Thoracic aorta (tissue), 2 donors: ENCODE results near the gene MSI2. TPM values are rescaled to one million over a fixed set of nuclear protein-coding genes. Genes with fewer than 3 reads are reported as not detected.

Source experiments
- ATAC-seq: fragments of 150-250 bp; one replicate; pipeline ENCODE4 v1.8.0; 2017; ENCODE audit warnings: low read depth; ENCODE audit not compliant: insufficient number of reproducible peaks, low FRiP score
- DNase-seq: peaks from one replicate; pipeline ENCODE4 v3.0.0-alpha.2; 2020; ENCODE audit warnings: low spot score
- H3K27ac ChIP-seq, 2 donors: fragments of 200-600 bp; sonication (generic); 1 replicate in 1 of 2; 2 replicates in 1 of 2; pipeline ENCODE4 v1.5.1; 2016; ENCODE audit warnings: mild to moderate bottlenecking in 2 of 2, moderate library complexity in 2 of 2
- H3K27me3 ChIP-seq: fragments of 200-600 bp; sonication (generic); replicated peaks from 2 replicates; pipeline ENCODE4 v1.6.0; 2016; ENCODE audit warnings: mild to moderate bottlenecking; ENCODE audit not compliant: insufficient read depth
- H3K36me3 ChIP-seq: fragments of 200-600 bp; sonication (generic); one replicate; pipeline ENCODE4 v1.5.1; 2016
- H3K4me1 ChIP-seq, 2 donors: fragments of 200-600 bp; sonication (generic); 1 replicate in 1 of 2; 2 replicates in 1 of 2; pipeline versions ENCODE4 v1.5.1 to v1.6.0; 2016; ENCODE audit warnings: low read depth in 2 of 2, mild to moderate bottlenecking in 1 of 2; ENCODE audit not compliant: control insufficient read depth in 1 of 2
- H3K4me3 ChIP-seq: fragments of 200-600 bp; sonication (generic); 2 replicates; pipeline ENCODE4 v1.5.1; 2016; ENCODE audit warnings: mild to moderate bottlenecking
- H3K9me3 ChIP-seq: fragments of 200-600 bp; sonication (generic); 2 replicates; pipeline ENCODE4 v1.5.1; 2016
- total RNA-seq, 2 donors: library from RNA; depleted of rRNA; stranded (reverse); fragments of >200 nt; gene quantifications; one replicate each; pipeline versions ENCODE4 v1.1.0 to v1.2.3, GENCODE V29; 2016
- TF ChIP-seq, protein P1 (sequence below): fragments of 200-600 bp; sonication (generic); IDR thresholded peaks from one replicate; pipeline ENCODE4 v1.5.1; 2019; ENCODE audit warnings: antibody characterized with exemption

The MSI2 gene
- total RNA-seq, 2 donors from 2014 or later, result 32.1 to 46.2 TPM

DNA sequence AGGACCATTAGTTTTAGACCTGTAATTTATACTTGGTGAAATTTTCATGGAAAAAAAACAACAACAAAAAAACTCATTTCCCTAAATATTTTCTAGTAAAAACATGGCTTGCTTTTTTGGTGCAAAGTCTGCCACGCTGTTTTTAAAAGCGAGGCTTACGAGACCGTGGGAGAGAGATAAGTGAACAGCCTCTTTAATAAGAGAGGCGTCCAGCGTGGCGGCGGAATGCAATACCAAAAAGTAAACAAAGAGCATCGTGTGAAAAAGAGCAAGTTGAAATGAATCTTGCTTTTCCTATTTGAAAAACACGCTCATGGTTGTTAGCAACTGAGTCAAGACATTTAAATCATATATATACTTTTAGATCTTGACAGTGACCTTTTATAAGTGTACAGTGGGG, 10.5 kb upstream of the MSI2 start:
- no peaks in the 10 kb centered on the region for H3K27me3 ChIP-seq
- H3K36me3 ChIP-seq, result no peaks in the 10 kb centered on the region
- H3K4me1 ChIP-seq, result peaks cover 3 to 13% of the 10 kb centered on the region in 2 donors
- TF ChIP-seq, protein P1, sequence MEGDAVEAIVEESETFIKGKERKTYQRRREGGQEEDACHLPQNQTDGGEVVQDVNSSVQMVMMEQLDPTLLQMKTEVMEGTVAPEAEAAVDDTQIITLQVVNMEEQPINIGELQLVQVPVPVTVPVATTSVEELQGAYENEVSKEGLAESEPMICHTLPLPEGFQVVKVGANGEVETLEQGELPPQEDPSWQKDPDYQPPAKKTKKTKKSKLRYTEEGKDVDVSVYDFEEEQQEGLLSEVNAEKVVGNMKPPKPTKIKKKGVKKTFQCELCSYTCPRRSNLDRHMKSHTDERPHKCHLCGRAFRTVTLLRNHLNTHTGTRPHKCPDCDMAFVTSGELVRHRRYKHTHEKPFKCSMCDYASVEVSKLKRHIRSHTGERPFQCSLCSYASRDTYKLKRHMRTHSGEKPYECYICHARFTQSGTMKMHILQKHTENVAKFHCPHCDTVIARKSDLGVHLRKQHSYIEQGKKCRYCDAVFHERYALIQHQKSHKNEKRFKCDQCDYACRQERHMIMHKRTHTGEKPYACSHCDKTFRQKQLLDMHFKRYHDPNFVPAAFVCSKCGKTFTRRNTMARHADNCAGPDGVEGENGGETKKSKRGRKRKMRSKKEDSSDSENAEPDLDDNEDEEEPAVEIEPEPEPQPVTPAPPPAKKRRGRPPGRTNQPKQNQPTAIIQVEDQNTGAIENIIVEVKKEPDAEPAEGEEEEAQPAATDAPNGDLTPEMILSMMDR, result no peak
- no peak overlapping the region for H3K27ac ChIP-seq
- ATAC-seq (no peak), DNase-seq (no peak)
- no peaks in the 10 kb centered on the region for H3K9me3 ChIP-seq
- H3K4me3 ChIP-seq, result no peak overlapping the region

DNA sequence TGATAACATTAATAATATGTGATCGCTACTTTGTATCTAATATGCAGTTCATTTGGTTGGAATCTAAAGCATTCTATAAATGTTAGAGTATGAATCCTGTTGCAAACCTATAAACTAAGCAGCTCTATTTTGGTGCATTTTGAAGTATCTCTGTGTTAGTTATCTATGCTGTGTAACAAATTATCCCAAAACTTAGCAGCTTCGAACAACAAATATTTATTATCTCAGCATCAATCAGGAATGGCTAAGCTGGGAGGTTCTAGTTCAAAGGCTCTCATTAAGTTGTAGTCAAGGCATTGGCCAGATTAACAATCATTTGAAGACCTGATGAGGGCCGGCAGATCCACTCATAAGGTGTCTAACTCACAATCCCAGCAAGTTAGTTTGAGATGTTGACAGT, 10.1 kb upstream of the MSI2 start:
- Histone ChIP-seq H3K36me3 (no peaks in the 10 kb centered on the region), H3K4me3 (no peak overlapping the region), H3K9me3 (no peaks in the 10 kb centered on the region), H3K27ac (no peak overlapping the region), H3K27me3 (no peaks in the 10 kb centered on the region), H3K4me1 (peaks cover 3 to 13% of the 10 kb centered on the region in 2 donors)
- DNase-seq (no peak), ATAC-seq (no peak)
- TF ChIP-seq, protein P1, result no peak

DNA sequence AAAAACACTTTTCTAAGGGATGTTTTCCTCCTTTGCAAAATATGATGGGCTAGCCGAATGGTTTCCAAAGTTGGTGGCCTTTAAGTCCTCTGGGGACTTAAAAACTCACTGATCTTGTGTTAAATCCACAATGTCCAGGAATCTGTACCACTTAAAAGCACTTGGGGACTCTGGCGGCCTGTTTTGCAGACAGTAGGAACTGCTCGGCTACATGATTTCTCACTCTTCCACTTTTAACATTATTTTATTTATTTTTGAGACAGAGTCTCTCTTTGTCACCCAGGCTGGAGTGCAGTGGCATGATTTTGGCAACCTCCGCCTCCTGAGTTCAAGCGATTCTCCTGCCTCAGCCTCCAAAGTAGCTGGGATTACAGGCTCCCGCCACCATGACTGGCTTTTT, 9.1 kb upstream of the MSI2 start:
- TF ChIP-seq, protein P1, result no peak
- no peaks in the 10 kb centered on the region for H3K27me3 ChIP-seq
- H3K9me3 ChIP-seq, result no peaks in the 10 kb centered on the region
- H3K4me1 ChIP-seq, result peaks cover 2 to 8% of the 10 kb centered on the region in 2 donors
- no peaks in the 10 kb centered on the region for H3K36me3 ChIP-seq
- no peak for DNase-seq
- H3K27ac ChIP-seq, result no peak overlapping the region
- H3K4me3 ChIP-seq, result no peak overlapping the region
- ATAC-seq, result no peak

DNA sequence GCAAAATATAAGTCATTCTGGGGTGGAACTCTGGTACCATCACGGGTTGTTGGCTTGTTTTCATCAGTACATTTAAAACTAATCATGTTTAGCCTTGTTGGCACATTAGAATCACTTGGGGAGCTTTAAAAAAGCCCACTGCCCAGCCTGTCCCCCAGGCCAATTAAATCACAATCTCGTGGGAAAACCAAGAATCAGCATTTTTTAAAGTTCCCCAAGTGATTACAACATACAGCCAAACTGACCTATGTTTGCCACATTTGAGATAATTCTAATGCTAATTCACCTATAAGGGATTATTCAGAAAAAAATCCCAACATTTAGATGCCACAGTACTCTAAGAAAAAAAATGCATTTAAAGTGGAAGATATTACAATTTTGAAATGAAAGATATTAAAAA, 8.4 kb upstream of the MSI2 start:
- TF ChIP-seq, protein P1, result no peak
- Histone ChIP-seq H3K27ac (no peak overlapping the region), H3K36me3 (no peaks in the 10 kb centered on the region), H3K27me3 (no peaks in the 10 kb centered on the region), H3K9me3 (no peaks in the 10 kb centered on the region), H3K4me1 (peaks cover 0 to 1% of the 10 kb centered on the region in 2 donors), H3K4me3 (no peak overlapping the region)
- ATAC-seq (no peak), DNase-seq (no peak)

DNA sequence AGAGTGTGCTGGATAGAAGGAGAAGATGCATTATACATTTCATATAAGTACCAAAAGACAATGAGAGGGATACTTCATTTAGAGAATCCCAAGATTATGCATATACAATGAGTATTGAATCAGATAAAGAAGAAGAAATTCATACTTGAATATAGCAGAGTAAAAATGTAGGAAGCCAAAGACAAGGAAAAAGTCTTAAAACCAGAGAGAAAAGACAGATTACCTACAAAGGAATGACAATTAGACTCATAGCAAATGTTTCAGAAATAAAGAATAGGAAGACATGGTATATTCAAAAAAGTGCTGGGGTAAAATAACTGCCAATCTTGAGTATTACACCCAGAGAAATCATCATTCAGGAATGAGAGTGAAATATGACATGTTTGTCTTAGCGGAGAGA, 6.8 kb upstream of the MSI2 start:
- no peaks in the 10 kb centered on the region for H3K27me3 ChIP-seq
- ATAC-seq (no peak), DNase-seq (no peak)
- TF ChIP-seq, protein P1, result no peak
- no peak overlapping the region for H3K4me3 ChIP-seq
- no peaks in the 10 kb centered on the region for H3K9me3 ChIP-seq
- H3K36me3 ChIP-seq, result no peaks in the 10 kb centered on the region
- no peaks in the 10 kb centered on the region for H3K4me1 ChIP-seq
- H3K27ac ChIP-seq, result no peak overlapping the region
